GM19239 (cell line): Measurements from ENCODE around the gene ANKMY1.

Source experiments
- DNase-seq: peaks from one replicate; pipeline ENCODE4 v3.0.0; 2011; ENCODE audit warnings: low spot score; ENCODE audit not compliant: insufficient read length
- FAIRE-seq: peaks from 2 replicates; lab custom pipeline; 2011; peaks lifted over from hg19 to GRCh38; lab: Jason Lieb, UNC

The ANKMY1 gene

DNA sequence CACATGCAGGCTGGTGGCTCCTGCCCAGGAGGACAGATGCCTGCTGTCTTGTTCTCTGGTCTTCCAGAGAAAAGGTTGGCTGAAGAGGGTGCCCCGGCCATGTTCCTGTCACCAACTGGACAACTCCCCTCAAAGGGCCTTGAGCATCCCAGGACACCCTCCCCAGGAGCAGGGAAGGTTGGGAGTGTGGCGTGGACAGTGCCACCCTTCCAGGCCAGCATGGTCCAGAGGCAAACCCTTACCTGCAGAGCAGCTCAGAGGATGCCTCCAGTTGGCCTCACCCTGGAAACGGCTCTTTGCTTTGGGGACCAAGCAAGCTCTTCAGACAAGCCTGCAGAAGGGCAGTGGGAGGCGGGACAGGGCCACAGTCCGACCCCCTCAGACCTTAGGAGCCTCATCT lies 127.2 kb downstream of the ANKMY1 start:
- FAIRE-seq, result no peak
- DNase-seq, result no peak

- FAIRE-seq (no peak), DNase-seq (no peak)
Measured at GRCh38 chr2:240429872-240430491, 127.8 kb downstream of the ANKMY1 start.
